Measurements from ENCODE around the gene COG8. TPM values are rescaled to one million over a fixed set of nuclear protein-coding genes. Genes with fewer than 3 reads are reported as not detected.
A peak's percentile ranks its signal among the peaks of the same experiment; 100 is the strongest.

The COG8 gene
- total and polyA plus RNA-seq, 2 experiments from 2014 or later, result 30.2 to 41.5 TPM

DNA sequence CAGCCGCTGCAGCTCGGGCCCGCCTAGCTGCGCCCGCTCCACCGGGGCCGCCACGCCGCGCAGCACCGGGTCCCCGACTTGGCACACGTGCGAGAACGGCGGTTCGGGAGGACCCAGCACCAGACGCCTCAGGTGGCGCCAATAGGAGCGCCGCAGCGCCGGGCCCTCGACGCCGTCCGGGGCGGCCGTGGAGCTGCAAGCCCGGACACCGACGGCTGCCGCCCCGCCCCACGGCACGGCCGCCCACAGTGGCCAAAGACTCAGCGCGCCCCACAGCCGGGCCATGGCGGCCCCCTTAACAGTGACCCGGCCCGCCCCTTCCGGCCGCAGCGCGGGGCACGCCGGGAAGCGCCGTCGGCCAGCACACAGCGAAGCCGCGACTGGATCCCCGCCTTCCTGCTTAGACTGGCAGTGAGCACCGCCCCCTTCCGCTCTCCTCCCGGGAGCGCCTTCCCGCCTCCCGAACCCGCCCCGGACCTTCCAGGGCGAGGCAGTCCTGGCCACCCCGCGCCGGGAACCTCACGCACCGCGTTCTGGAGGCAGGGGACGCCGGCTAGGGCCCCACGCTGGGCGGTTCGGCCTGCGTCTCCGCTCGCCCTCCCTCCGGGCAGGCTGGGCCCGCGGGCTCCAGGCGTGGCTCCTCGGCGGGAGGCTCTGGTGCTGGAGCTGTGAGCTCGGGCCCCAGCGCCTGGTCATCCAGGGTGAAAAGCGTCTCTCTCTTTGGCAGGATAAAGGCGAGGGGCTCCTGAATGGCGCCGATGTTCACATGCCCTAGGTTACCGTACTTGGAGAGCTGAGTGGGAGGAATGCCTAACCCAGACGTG, 8.9 kb downstream of the COG8 start, which contains the start of gene PDF:
TSS of gene PDF (minus strand) at position 303 of the 824 bp plus-strand sequence. CDS start at position 285, 18 bp downstream.
- no peak for TF ChIP-seq EZH2 (IDR thresholded peaks at IDR 0.05; ENCODE audit: borderline replicate concordance)
- TF ChIP-seq, protein P1, sequence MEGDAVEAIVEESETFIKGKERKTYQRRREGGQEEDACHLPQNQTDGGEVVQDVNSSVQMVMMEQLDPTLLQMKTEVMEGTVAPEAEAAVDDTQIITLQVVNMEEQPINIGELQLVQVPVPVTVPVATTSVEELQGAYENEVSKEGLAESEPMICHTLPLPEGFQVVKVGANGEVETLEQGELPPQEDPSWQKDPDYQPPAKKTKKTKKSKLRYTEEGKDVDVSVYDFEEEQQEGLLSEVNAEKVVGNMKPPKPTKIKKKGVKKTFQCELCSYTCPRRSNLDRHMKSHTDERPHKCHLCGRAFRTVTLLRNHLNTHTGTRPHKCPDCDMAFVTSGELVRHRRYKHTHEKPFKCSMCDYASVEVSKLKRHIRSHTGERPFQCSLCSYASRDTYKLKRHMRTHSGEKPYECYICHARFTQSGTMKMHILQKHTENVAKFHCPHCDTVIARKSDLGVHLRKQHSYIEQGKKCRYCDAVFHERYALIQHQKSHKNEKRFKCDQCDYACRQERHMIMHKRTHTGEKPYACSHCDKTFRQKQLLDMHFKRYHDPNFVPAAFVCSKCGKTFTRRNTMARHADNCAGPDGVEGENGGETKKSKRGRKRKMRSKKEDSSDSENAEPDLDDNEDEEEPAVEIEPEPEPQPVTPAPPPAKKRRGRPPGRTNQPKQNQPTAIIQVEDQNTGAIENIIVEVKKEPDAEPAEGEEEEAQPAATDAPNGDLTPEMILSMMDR (IDR thresholded peaks at IDR 0.05; ENCODE audit: poor library complexity), result no peak
- TF ChIP-seq EZH2phosphoT487 (IDR thresholded peaks at IDR 0.05; ENCODE audit: low read depth, severe bottlenecking, unreplicated experiment), result no peak
- Histone ChIP-seq H3K27ac (peak within 1 kb of the TSS; percentile 92), H3K27me3 (no peaks in the 10 kb centered on the region), H4K20me1 (ENCODE audit: insufficient read depth, poor library complexity, severe bottlenecking) (peaks cover 5% of the 10 kb centered on the region), H3K36me3 (replicated peaks; ENCODE audit: insufficient read depth, low read depth) (no peaks in the 10 kb centered on the region), H3K9me3 (ENCODE audit: low read depth) (no peaks in the 10 kb centered on the region), H3K79me2 (peaks cover 62% of the 10 kb centered on the region), H2AFZ (peak within 1 kb of the TSS; percentile 66), H3K4me3 (peak within 1 kb of the TSS; percentile 92), H3K4me1 (ENCODE audit: insufficient read depth) (peaks cover 35% of the 10 kb centered on the region), H3K9me2 (replicated peaks; ENCODE audit: insufficient read depth) (no peaks in the 10 kb centered on the region), H3K4me2 (peak within 1 kb of the TSS; percentile 84)
- WGBS (ENCODE audit: low lambda C conversion rate, missing lambda C conversion rate), result 3% methylated on average over 69 of the region's 93 CpGs
- peak; percentile 98 for DNase-seq (ENCODE audit: low spot score)

DNA sequence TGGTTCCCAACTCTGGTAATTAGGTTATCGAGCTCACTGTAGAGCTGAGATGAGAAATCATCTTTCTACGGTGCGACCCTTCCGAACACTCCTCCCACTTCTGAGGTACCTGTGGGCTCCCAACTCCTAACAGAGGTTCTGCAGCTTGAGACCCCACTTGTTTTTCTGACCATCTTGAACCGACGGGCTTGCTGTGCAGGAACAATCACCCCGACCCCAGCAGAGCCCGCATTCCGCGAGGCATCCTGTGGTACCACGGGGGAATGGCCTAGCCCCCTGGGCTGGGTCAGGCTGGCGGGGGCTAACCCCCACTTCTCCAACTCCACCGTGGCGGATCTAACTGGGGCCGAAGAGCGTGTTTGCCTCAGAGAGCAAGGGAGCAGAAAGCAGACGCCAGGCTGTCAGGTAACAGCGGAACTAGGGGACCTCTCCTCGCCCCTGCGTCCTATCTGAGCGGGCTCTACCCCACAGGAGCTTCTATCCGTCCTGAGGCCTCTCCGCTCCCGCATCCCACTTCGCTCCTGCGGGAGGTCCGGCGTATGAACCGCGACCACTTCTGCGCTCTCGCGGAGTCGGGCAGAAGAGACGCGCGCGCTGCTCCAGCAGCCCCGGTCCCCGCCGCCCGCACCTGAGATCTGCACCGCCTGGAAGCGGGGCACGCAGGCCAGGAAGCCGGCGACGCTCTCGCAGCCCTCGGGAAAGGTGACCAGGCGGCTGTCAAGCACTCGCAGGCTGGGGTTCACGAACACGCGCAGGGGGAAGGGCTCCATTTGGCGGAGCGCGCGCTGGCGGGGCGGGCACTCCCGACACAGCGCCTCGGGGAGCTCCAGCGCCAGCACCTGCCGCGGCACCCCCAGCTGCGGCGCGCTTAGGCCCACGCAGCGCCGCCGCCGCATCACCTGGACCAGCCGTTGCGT, 9.7 kb downstream of the COG8 start:
- Histone ChIP-seq H3K27ac (peak overlapping the region; percentile 74), H3K4me3 (peak overlapping the region; percentile 92), H4K20me1 (ENCODE audit: insufficient read depth, poor library complexity, severe bottlenecking) (peaks cover 5% of the 10 kb centered on the region), H2AFZ (peak overlapping the region; percentile 49), H3K79me2 (peaks cover 71% of the 10 kb centered on the region), H3K9me2 (replicated peaks; ENCODE audit: insufficient read depth) (no peaks in the 10 kb centered on the region), H3K9me3 (ENCODE audit: low read depth) (no peaks in the 10 kb centered on the region), H3K36me3 (replicated peaks; ENCODE audit: insufficient read depth, low read depth) (no peaks in the 10 kb centered on the region), H3K4me1 (ENCODE audit: insufficient read depth) (peaks cover 35% of the 10 kb centered on the region), H3K4me2 (peak overlapping the region; percentile 84), H3K27me3 (no peaks in the 10 kb centered on the region)
- 9% methylated on average over 70 of the region's 77 CpGs for WGBS (ENCODE audit: low lambda C conversion rate, missing lambda C conversion rate)
- TF ChIP-seq EZH2 (IDR thresholded peaks at IDR 0.05; ENCODE audit: borderline replicate concordance) (no peak), EZH2phosphoT487 (IDR thresholded peaks at IDR 0.05; ENCODE audit: low read depth, severe bottlenecking, unreplicated experiment) (no peak)
- TF ChIP-seq, protein P1 (IDR thresholded peaks at IDR 0.05; ENCODE audit: poor library complexity), result no peak
- DNase-seq (ENCODE audit: low spot score), result peak; percentile 60

DNA sequence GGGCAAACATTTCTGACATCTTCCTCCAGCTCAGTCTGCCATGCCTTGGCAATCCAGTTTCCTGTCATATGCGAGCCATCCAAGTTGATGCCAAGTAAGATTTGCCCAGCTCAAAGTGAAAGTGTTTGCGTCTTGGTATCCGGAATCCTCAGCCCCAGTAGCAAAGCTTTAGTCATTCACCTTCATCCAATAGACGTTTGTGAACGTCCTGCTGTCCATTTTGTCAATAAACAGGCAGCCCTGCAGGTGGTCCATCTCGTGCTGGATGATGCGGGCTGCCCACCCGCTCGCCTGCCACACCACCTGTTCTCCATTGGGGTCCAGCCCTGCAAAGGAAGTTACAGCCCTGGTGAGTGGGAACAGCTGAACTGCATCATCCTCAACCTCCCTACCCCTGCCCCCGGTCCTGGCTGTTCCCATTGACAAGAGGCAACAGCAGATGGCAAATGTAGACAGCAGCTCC, 10.5 kb downstream of the COG8 start:
- peak overlapping the region; percentile 84 for H3K4me2 ChIP-seq
- H3K79me2 ChIP-seq, result peaks cover 73% of the 10 kb centered on the region
- no peak overlapping the region for H3K27ac ChIP-seq
- H3K4me3 ChIP-seq, result no peak overlapping the region
- 80% methylated on average over 10 of the region's 10 CpGs for WGBS (ENCODE audit: low lambda C conversion rate, missing lambda C conversion rate)
- no peaks in the 10 kb centered on the region for H3K36me3 ChIP-seq (replicated peaks; ENCODE audit: insufficient read depth, low read depth)
- H2AFZ ChIP-seq, result no peak overlapping the region
- H4K20me1 ChIP-seq (ENCODE audit: insufficient read depth, poor library complexity, severe bottlenecking), result peaks cover 5% of the 10 kb centered on the region
- H3K27me3 ChIP-seq, result no peaks in the 10 kb centered on the region
- no peaks in the 10 kb centered on the region for H3K9me3 ChIP-seq (ENCODE audit: low read depth)
- H3K4me1 ChIP-seq (ENCODE audit: insufficient read depth), result peaks cover 35% of the 10 kb centered on the region
- H3K9me2 ChIP-seq (replicated peaks; ENCODE audit: insufficient read depth), result no peaks in the 10 kb centered on the region
- TF ChIP-seq EZH2 (IDR thresholded peaks at IDR 0.05; ENCODE audit: borderline replicate concordance), result no peak
- no peak for TF ChIP-seq EZH2phosphoT487 (IDR thresholded peaks at IDR 0.05; ENCODE audit: low read depth, severe bottlenecking, unreplicated experiment)
- TF ChIP-seq, protein P1 (IDR thresholded peaks at IDR 0.05; ENCODE audit: poor library complexity), result no peak
- no peak for DNase-seq (ENCODE audit: low spot score)
